PC-9 (cell line): ENCODE measurements around the gene PCSK5. TPM values are rescaled to one million over a fixed set of nuclear protein-coding genes. Genes with fewer than 3 reads are reported as not detected.

Source experiments
- BruUV-seq: library from RNA; stranded (reverse); fragments of 400-500 nt; replicated peaks from 2 replicates; lab custom pipeline; 2021; lab: Mats Ljungman, UMichigan
- CTCF ChIA-PET: fragments of 300-600 bp; sonication (Branson Sonifier 250); formaldehyde crosslinking; loops from one replicate; lab custom pipeline; 2022; ENCODE audit warnings: antibody characterized with exemption; lab: Charles Lee
- POLR2A ChIA-PET: fragments of 300-600 bp; sonication (Branson Sonifier 250); formaldehyde crosslinking; loops from one replicate; lab custom pipeline; 2022; ENCODE audit warnings: antibody characterized with exemption; ENCODE audit not compliant: unreplicated experiment; lab: Charles Lee
- DNase-seq, 2 experiments: peaks; one replicate each; pipeline versions ENCODE4 v3.0.0 to v3.0.0-alpha.2; 2015 to 2022; ENCODE audit warnings: mixed read lengths in 1 of 2
- H2AFZ ChIP-seq: fragments of 200-600 bp; sonication (generic); 2 replicates; pipeline ENCODE4 v1.8.1; 2017; ENCODE audit warnings: antibody characterized with exemption
- H3F3A ChIP-seq: fragments of 200-600 bp; sonication (generic); 2 replicates; pipeline ENCODE4 v1.8.1; 2017; ENCODE audit warnings: antibody characterized with exemption, mild to moderate bottlenecking, low read depth; ENCODE audit not compliant: insufficient read depth
- H3K27ac ChIP-seq: fragments of 200-600 bp; sonication (generic); 2 replicates; pipeline ENCODE4 v1.6.1; 2016; ENCODE audit warnings: mixed run types
- H3K27me3 ChIP-seq: fragments of 200-600 bp; sonication (generic); 2 replicates; pipeline ENCODE4 v1.6.1; 2016; ENCODE audit warnings: low read depth, mixed run types; ENCODE audit not compliant: insufficient read depth
- H3K36me3 ChIP-seq: fragments of 200-600 bp; sonication (generic); 2 replicates; pipeline ENCODE4 v1.6.1; 2016; ENCODE audit warnings: low read depth, mixed run types
- H3K4me1 ChIP-seq: fragments of 200-600 bp; sonication (generic); replicated peaks from 2 replicates; pipeline ENCODE4 v1.6.1; 2016; ENCODE audit warnings: mixed run types; ENCODE audit not compliant: insufficient read depth
- H3K4me2 ChIP-seq: fragments of 200-600 bp; sonication (generic); 2 replicates; pipeline ENCODE4 v1.6.1; 2017; ENCODE audit warnings: mixed run types
- H3K4me3 ChIP-seq: fragments of 200-600 bp; sonication (generic); 2 replicates; pipeline ENCODE4 v1.6.1; 2016; ENCODE audit warnings: mixed run types
- H3K79me2 ChIP-seq: fragments of 200-600 bp; sonication (generic); 2 replicates; pipeline ENCODE4 v1.6.1; 2017; ENCODE audit warnings: low read depth, mixed run types
- H3K9me2 ChIP-seq: fragments of 200-600 bp; sonication (generic); 2 replicates; pipeline ENCODE4 v1.8.1; 2017; ENCODE audit warnings: mild to moderate bottlenecking; ENCODE audit not compliant: insufficient read depth
- H3K9me3 ChIP-seq: fragments of 200-600 bp; sonication (generic); 2 replicates; pipeline ENCODE4 v1.8.1; 2016; ENCODE audit warnings: low read depth; ENCODE audit not compliant: insufficient read depth
- H4K20me1 ChIP-seq: fragments of 200-600 bp; sonication (generic); 2 replicates; pipeline ENCODE4 v1.8.1; 2017; ENCODE audit not compliant: insufficient read depth
- EZH2 ChIP-seq: fragments of 200-600 bp; sonication (generic); IDR thresholded peaks from 2 replicates; pipeline ENCODE4 v1.8.0; 2017; ENCODE audit warnings: antibody characterized with exemption, low read depth
- intact Hi-C: fragments of 100-400 bp; cut with micrococcal nuclease; formaldehyde crosslinking; loops from one replicate; pipeline ENCODE4 v1.10.0; 2022; ENCODE audit not compliant: unreplicated experiment
- total RNA-seq: library from RNA; stranded (reverse); gene quantifications from 2 replicates; pipeline ENCODE4 v1.2.3, GENCODE V29; 2021
- TF ChIP-seq, protein P1 (sequence below): fragments of 200-600 bp; sonication (generic); conservative IDR thresholded peaks from 2 replicates; pipeline ENCODE4 v1.6.1; 2017; ENCODE audit warnings: mixed run types, antibody characterized with exemption, mild to moderate bottlenecking, moderate library complexity

Gene PCSK5
- total RNA-seq, 1 experiment from 2014 or later, result 8.2 TPM

GRCh38 chr9:75891771-75892215, 1.3 kb downstream of the PCSK5 start:
- Histone ChIP-seq H3K4me1 (peaks cover 32% of the 10 kb centered on the region), H3K4me3 (peak overlapping the region; percentile 76), H3K9me2 (no peaks in the 10 kb centered on the region), H3K79me2 (peaks cover 57% of the 10 kb centered on the region), H4K20me1 (no peaks in the 10 kb centered on the region), H3K4me2 (peak overlapping the region; percentile 97), H3K27ac (peak overlapping the region; percentile 92), H3K36me3 (no peaks in the 10 kb centered on the region), H2AFZ (peak overlapping the region; percentile 92), H3K9me3 (no peaks in the 10 kb centered on the region), H3F3A (peaks cover 24% of the 10 kb centered on the region), H3K27me3 (no peaks in the 10 kb centered on the region)
- intact Hi-C loops, result loop anchor here (2.0 to 10.0 kb wide), 3 partner anchors 289 to 483 kb away; no protein-coding TSS in a partner anchor
- ChIA-PET CTCF (interaction anchor here (0.6 kb wide), 1 partner anchor 176 kb away, joined by 6 read pairs; no protein-coding TSS in a partner anchor), POLR2A (no interaction called here)
- TF ChIP-seq, protein P1, sequence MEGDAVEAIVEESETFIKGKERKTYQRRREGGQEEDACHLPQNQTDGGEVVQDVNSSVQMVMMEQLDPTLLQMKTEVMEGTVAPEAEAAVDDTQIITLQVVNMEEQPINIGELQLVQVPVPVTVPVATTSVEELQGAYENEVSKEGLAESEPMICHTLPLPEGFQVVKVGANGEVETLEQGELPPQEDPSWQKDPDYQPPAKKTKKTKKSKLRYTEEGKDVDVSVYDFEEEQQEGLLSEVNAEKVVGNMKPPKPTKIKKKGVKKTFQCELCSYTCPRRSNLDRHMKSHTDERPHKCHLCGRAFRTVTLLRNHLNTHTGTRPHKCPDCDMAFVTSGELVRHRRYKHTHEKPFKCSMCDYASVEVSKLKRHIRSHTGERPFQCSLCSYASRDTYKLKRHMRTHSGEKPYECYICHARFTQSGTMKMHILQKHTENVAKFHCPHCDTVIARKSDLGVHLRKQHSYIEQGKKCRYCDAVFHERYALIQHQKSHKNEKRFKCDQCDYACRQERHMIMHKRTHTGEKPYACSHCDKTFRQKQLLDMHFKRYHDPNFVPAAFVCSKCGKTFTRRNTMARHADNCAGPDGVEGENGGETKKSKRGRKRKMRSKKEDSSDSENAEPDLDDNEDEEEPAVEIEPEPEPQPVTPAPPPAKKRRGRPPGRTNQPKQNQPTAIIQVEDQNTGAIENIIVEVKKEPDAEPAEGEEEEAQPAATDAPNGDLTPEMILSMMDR, result no peak
- TF ChIP-seq EZH2, result no peak
- BruUV-seq, result no TSS peak
- DNase-seq, result peak; percentile 21 to 37

GRCh38 chr9:75892216-75892911, 1.9 kb downstream of the PCSK5 start:
- H4K20me1 ChIP-seq, result no peaks in the 10 kb centered on the region
- ChIA-PET POLR2A (interaction anchor here (0.6 kb wide), 1 partner anchor 278 kb away, joined by 6 read pairs; no protein-coding TSS in a partner anchor), CTCF (no interaction called here)
- H3K27me3 ChIP-seq, result no peaks in the 10 kb centered on the region
- peak overlapping the region; percentile 92 for H3K27ac ChIP-seq
- H3K4me1 ChIP-seq, result peaks cover 32% of the 10 kb centered on the region
- TF ChIP-seq EZH2, result no peak
- TF ChIP-seq, protein P1, result no peak
- H3K4me2 ChIP-seq, result peak overlapping the region; percentile 97
- peak overlapping the region; percentile 92 for H2AFZ ChIP-seq
- H3K36me3 ChIP-seq, result no peaks in the 10 kb centered on the region
- BruUV-seq, result no TSS peak
- intact Hi-C loops, result loop anchor here (10.0 kb wide), 1 partner anchor 482 kb away; no protein-coding TSS in a partner anchor
- peaks cover 61% of the 10 kb centered on the region for H3K79me2 ChIP-seq
- H3K9me3 ChIP-seq, result no peaks in the 10 kb centered on the region
- H3F3A ChIP-seq, result peaks cover 24% of the 10 kb centered on the region
- no peaks in the 10 kb centered on the region for H3K9me2 ChIP-seq
- H3K4me3 ChIP-seq, result peak overlapping the region; percentile 76
- peak; percentile 63 to 74 for DNase-seq

DNA sequence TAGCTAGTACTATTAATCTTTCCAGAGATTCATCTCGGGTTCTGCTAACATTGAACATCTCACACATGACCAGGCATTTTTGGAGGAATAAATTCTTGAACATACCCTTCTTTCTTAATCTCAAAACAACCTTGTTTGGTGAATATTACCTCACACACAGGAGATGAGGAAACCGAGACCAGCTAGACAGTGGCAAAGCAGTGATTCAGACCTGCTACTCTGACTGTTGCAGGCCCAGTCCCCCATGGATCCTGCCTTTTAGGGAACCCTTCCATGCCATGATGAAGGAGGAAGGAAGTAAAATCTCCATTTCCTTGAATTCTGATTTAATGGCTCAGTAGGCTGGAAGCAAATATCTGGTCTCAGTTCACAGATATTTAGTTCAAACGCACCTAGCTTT, 2.6 kb downstream of the PCSK5 start:
- H3K4me3 ChIP-seq, result peak overlapping the region; percentile 76
- H3K9me3 ChIP-seq, result no peaks in the 10 kb centered on the region
- peaks cover 24% of the 10 kb centered on the region for H3F3A ChIP-seq
- CTCF ChIA-PET, result no interaction called here
- peak overlapping the region; percentile 97 for H3K4me2 ChIP-seq
- H3K36me3 ChIP-seq, result no peaks in the 10 kb centered on the region
- H3K9me2 ChIP-seq, result no peaks in the 10 kb centered on the region
- peak in 1 of 2 experiments; percentile 73 for DNase-seq
- no peaks in the 10 kb centered on the region for H4K20me1 ChIP-seq
- intact Hi-C loops, result loop anchor here (10.0 kb wide), 1 partner anchor 482 kb away; no protein-coding TSS in a partner anchor
- peaks cover 32% of the 10 kb centered on the region for H3K4me1 ChIP-seq
- peak overlapping the region; percentile 92 for H3K27ac ChIP-seq
- TF ChIP-seq, protein P1, result no peak
- TF ChIP-seq EZH2, result no peak
- peaks cover 62% of the 10 kb centered on the region for H3K79me2 ChIP-seq
- no peaks in the 10 kb centered on the region for H3K27me3 ChIP-seq
- TSS peak; percentile 23 for BruUV-seq
- H2AFZ ChIP-seq, result peak overlapping the region; percentile 92
- POLR2A ChIA-PET, result interaction anchor here (0.6 kb wide), 1 partner anchor 277 kb away, joined by 6 read pairs; no protein-coding TSS in a partner anchor
